GM21390 (cell line): ENCODE data around the gene THAP7.

ENCODE experiments used
- ATAC-seq: cut with Tn5 transposase; IDR thresholded peaks from one replicate; pipeline ENCODE4 v1.9.1; 2021; ENCODE audit not compliant: unreplicated experiment

Gene THAP7

DNA sequence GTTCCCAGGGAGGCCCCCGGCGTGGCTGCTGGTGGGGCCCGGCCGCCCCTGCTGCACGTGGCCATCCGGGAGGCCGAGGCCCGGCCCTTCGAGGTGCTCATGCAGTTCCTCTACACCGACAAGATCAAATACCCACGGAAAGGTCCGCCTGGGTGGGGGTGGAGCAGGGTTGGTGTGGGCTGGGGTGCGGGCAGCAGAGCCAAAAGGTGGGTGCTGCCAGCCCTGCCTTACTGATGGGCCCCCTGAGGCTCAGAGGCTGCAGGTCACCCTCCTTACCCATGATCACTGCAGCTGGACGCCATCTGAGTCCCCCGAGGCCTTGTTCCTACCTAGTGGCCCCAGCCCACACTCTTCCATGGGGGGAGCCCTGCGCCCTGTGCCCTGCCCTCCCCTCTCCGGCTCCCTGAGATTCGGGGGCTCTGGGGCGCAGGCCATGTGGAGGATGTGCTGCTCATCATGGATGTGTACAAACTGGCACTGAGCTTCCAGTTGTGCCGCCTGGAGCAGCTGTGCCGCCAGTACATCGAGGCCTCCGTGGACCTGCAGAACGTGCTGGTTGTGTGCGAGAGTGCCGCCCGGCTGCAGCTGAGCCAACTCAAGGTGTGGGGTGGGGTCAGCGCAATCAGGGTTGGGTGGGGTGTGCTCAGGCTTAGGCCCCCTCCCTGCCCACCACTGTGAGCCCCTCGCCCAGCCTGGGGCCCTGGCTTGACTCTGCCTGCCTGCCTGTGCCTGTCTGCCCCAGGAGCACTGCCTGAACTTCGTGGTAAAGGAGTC is 7.6 kb downstream of the THAP7 start:
- no peak for ATAC-seq

DNA sequence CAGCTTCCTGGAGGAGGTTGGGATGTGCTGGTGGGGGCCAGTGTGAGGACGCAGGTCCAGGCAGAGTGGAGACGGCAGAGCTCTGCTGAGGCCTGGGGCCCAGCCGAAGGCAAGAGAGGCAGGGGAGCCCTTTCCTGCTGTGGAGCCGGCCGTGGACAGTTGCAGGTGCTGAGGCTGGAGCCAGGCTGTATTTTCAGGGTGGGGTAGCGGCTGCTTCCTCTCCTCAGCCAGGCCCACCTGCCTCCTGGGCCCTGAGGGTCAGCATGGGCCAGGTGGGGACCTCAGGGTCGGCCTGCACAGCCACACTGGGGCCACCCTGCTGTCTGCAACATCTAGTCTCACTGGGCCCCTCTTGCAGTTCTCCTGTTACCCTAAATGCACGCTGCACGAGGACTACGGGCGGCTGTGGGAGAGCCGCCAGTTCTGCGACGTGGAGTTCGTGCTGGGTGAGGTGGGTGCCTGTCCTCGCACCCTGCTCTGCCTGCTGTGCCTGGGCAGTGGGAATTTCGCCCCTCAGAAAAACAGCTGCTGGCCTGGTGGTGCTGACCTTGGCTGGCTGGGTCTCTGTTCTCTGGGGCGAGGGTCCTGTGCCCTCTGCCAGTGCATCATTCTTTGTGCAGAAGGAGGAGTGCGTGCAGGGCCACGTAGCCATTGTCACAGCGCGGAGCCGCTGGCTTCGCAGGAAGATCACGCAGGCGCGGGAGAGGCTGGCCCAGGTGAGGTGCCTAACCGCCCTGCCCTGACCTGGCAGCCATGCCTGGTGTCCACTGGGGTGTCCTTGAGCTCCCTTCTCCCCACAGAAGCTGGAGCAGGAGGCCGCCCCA is 8.4 kb downstream of the THAP7 start:
- no peak for ATAC-seq

DNA sequence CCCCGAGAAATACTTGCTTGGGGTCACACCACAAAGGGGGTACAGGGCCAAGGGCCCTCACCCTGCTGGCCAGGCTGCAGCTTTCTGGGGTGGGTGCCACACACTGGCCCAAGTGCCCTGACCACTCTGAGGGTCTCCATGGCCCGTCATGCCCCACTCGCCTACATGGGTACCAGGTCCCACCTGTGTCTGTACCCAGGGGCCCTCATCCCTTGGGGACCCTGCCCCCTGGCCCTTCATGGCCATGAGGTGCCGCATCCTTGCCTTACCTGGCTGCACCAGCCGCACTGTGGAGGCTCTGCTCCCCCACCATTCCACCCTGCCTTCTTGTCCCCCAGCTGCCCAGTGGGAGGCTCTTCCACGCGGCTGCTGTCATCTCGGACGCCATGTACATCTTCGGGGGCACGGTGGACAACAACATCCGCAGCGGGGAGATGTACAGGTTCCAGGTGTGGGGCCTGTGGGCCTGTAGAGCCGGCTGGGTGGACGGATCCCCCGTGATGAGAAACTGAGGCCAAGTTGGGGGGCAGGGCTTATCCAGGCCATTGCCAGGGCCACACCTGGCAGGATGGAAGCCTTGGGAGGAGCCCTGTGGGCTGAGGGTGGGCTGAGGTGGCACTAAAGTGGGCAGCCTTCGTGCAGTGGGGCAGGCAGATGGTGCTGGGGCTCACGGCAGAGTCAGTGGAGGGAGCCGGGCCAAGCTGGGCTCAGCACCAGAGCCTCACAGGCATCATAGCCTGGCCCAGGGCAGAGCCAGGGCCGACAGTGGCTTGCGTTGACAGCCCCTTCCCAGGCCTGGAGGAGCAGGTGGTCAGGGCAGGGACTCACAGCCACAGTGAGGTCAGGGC is 9.2 kb downstream of the THAP7 start:
- no peak for ATAC-seq

DNA sequence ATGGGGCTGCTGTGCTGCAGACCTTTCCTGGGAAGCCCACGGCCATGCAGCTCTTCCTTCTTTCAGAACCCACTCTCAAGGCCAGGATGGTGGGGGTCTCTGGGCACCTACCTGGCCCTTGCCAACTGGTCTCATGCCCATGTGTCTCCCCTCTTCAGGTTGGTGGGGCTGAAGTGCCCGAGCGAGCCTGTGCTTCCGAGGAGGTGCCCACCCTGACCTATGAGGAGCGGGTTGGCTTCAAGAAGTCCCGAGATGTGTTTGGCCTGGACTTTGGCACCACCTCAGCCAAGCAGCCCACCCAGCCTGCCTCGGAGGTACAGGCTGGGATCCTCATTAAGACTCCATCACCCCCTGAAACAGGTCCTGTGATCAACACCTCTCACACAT is 9.9 kb downstream of the THAP7 start:
- ATAC-seq: no peak

DNA sequence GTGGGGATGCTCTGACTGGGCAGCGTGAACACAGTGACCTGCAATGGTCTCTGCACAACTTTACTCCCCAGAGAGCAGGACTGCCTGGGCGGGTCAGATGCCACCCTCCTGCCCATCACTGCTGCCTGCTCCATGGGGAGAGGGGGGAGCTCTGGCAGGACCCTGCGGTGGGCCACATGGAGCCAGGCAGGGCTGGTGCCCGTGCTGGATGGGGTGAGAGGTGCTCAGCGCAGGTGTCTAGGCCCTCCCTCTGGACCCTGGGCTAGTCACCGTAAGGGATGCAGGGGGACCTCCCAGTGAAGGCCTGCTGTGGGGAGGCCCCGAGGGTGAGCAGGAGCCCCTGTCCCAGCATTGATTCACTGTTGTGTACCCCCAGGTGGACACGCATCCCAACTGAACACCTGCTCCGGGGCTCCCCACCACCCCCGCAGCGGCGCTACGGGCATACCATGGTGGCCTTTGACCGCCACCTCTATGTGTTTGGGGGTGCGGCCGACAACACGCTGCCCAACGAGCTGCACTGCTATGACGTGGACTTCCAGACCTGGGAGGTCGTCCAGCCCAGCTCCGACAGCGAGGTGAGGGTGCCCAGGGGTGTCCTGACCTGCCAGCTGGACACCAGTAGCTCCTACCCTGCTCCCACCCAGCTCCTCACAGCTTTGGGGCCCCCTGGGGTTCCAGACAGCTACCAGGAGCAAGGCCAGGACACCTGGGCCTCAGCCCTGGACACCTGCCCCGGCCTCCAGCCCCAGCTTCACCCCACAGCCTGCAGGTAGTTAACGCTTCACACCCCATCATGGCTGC is 10.5 kb downstream of the THAP7 start:
- no peak for ATAC-seq

DNA sequence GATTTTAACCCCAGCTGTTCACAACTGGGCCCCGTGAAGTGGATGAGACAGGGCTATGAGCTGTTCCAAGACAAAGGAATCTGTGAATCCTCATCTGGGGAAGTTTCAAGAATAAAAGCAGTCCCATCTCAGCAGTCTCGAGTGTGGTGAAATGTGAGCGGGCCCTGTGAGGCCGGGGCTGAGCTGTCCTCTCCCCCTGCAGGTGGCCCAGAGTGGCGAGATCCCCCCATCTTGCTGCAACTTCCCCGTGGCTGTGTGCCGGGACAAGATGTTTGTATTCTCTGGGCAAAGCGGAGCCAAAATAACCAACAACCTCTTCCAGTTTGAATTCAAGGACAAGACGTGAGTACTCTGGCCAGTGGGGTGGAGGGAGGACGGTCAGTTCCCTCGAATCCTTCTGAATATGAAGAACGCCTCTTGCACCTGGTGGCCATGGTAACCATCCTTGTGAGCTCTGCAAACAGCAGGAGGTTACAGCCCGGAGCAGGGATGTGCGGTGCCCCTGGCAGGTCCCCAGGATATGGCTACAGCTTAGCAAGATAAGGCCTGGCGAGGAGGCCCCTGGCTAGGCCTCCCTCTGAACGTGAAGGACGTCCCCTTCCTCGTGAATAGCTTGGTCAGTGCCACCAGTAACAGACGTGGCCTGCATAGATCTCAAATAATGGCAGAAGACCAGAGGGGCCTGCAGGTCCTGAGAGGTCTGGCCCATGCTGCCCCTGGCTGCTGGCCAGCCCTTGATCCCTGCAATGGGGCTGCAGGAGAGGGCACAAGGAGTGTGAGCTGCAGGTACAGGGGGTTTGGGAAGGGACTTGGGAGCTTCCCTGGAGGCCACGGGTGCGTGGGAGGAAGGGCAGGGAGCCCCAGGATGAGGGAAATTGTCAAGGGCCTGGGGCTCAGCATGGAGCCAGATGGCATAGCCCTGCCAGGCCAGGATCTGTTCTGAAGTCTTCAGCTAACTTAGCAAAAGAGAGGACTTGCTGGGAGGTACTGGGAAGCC is 11.4 kb downstream of the THAP7 start:
- no peak for ATAC-seq

DNA sequence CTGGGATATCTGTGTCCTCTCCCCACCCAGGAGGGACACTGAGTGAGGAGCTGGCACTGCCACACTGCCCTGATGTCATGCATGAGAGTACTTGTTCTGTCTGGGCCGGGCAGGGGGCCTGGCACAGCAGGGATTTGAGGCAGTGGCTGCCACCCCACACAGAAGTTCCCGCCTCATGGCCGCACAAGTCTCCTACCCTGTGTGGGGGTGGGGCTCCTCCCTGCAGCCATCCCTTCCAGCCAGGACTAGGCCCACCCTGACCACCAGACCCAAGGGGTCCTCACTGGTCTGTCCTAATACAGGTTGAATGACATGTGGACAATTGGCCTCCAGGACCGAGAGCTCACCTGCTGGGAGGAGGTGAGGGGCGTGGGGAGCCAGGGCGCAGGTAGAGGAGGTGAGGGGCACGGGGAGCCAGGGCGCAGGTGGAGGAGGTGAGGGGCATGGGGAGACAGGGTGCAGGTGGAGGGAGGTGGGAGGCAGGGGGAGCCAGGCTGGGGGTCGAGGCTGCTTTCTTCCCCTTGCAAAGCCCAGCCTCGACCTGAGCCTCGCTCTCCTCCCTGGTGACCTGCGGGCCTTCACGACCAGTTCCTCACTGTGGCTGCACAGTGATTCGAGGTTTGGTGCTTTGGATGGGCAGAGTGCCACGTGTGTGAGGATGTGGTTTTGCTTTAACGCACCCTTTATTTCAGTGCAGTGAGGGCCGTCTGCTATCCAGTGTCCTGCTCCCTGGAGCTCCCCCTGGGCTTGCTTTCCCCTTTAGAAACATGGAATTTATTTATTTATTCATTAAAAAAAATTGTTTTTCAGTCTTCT is 12.4 kb downstream of the THAP7 start:
- no peak for ATAC-seq

DNA sequence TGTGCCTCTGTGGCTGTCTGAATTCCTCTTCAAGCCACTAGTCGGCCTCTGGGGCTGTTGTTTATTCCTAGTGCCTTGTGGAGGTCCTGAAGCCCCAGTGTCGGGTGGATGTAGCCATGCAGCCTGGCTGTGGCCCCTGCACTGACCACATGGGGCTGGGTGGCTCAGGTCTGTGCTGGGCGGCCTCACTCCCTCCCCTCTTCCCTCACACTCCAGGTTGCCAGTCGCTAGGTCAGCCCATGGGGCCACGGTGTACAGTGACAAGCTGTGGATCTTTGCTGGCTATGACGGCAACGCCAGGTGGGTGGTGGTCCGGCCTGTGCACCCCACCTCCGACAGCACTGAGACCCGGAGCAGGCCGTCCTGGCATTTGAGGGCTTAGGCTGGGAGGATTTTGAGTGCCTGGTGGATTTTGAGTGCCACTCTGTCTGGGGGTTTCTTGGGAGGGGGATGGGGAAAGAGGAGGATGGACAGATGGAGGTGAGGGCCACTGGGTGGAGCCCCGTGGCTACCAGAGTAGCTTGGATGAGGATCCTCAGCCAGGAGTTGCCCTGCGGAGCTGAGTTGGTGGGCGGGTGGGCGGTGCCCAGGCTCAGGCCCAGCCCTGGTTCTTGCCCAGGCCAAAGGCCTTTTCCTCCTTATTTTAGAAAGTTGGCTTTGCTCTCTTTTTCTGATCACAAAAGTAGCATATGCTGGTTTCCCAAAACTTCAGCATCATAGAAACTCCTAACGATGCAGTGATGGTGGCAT is 13.2 kb downstream of the THAP7 start:
- ATAC-seq: no peak

DNA sequence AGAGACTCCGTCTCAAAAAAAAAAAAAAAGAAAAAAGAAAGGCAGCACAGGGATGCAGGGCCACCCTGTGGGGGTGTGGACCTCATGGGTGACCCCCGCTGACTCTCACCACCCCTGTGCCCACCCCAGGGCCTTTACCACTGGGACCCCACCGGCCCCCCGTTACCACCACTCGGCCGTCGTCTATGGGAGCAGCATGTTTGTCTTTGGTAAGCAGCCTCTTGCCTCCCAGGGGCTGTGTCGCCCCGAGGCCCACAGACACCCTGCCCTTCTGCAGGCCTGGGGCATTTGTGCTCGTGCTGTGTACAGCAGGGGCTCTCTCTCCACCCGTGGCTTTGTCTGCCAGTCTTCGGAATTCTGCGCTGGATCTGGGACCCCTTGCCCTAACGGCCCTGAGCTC is 14.5 kb downstream of the THAP7 start:
- ATAC-seq: no peak

DNA sequence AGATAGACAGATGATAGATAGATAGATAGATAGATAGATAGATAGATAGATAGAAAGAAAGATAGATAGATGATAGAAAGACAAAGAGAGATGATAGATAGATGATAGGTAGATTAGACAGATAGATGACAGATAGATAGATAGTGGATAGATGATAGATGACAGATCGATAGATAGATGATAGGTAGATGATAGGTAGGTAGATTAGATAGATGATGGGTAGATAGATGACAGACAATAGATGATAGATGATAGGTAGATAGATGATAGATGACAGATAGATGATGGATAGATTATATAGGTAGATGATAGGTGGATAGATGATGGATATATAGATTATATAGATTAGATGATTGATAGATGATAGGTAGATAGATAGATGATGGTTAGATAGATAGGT is 15.6 kb downstream of the THAP7 start:
- no peak for ATAC-seq

DNA sequence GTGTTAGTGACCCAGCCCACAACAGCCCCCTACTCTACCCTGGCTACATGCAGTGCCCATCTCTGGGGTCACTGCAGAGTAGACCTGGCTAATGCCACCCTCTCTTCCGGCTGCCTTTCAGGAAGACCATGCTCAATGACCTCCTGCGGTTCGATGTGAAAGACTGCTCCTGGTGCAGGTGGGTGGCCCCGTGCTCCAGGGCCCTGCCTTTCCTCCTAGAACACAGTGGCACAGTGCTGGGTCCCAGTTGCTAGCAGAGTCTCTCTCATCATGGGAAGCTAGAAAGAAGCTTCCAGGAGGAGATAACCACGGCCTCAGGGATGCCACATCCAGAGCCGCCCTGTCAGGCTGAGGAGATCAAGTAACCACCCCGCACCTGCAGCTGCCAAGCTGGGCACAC is 16.2 kb downstream of the THAP7 start:
- no peak for ATAC-seq

DNA sequence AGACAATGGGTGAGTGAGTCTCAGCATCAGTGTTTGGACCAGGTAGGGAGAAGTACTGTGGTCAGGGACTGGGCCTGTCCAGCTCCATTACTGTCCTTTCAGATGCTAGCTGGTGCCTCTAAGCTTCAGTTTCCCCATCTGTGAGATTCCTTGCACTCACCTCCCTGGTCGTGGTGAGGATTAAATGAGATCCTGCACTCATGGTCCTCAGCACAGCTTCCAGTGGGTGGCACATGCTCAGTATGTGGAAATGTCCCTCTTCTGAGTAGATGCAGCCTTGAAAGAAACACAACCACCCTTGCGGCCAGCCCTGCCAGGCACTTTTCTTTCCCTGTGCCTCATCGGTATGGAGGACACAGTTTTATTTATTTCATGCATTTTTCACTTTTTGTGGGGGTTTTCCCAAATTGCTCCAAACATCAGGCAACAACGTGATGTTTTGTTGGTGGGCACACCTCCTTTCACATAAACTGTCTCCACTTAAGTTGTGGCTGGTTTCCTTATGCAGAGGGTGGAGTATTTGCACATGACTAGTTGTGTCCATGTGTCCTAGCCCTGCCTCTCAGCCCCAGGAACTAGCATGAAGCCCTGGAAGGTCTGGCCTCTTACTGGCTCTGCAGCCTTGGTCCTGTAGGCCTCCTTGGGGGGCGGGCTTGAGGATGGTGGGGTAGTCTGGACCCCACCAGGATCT is 18.7 kb downstream of the THAP7 start:
- ATAC-seq: no peak

DNA sequence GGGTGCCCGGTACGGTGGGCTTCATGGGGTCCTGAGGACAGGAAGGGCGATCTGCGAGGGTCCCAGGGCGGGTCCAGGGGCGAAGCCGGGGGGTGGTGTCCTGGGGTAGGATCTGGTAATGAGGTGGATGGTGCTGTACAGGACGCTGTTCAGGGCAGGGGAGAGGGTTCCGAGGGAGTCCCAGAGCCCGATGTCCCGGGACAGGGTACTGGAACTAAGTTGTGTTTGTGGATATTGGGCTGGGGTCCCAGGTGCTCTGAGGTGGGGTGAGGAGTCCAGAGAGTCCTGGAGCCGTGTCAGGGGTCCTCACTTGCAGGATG is 19.4 kb downstream of the THAP7 start:
- no peak for ATAC-seq

DNA sequence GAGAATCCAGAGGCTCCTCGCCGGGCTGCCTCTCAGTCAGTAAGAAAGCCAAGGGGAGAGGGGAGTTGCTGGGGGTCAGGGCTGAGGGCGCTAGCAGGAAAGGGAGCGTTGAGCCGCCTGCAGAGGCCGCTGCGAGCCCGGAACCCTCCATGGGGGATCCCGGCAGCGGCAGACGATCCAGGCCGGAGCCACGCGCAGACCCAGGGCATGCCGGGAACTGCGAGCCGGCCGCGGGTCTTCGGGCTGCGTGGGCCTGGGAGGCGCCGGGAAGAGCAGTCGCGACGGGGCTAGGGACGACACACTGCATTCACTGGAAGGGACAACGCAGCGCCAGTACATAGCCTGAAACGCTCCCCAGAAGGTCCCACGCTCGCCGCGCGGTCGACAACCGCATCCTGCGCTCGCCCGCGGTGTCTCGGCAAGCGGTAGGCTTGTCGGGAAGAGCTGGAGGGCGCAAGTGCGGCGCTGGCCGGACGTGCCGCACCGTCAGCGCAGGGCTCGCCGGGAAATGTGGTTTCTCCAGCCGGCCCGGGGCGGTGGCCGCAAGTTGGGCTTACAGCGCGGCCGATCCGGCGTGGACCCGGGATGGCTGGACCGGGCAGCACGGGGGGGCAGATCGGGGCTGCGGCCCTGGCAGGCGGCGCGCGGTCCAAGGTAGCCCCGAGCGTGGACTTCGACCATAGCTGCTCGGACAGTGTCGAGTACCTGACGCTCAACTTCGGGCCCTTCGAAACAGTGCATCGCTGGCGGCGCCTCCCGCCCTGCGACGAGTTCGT is 19.9 kb downstream of the THAP7 start, which contains the start of gene LZTR1:
Gene LZTR1 (plus strand): TSS at position 511 of the 776 bp plus-strand sequence. CDS start 75 bp downstream, at position 586.
- ATAC-seq: peak; percentile 83

DNA sequence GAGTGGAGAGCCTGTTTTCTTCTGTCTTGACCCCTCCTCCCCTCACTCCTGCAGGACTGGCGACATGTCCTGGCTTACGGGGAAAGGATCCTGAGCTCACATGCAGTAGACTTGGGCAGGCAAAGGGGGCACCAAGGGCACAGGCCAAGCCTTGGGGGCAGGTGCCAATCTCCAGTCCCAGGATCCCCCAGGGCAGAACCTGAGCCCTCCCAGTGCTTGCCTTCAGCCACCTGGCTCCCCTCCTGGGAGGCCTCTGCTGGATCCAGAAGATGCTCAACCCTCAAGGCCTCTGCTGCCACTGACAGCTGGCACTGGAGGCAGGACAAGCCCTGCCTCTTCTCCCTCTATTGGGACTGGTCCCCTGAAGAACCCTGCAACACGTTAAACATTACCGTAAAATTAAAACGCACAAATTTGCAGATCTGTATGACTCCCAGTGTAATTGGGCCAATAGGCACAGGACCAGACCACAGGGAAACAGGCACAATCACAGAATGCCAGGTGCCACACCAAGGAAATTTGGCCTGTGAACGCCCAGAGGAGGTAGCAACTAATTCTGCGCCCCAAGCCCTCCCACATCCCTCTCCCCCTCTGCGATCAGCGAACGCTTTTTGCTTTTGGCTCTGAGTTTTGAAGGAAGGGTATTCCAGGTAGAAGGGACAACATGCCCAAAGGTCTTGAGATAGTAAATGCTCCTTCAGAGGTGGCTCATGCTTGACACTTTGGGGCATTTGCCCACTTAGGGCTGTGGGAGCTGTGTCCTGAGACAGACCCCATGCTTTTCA is 20.8 kb downstream of the THAP7 start:
- ATAC-seq: no peak

DNA sequence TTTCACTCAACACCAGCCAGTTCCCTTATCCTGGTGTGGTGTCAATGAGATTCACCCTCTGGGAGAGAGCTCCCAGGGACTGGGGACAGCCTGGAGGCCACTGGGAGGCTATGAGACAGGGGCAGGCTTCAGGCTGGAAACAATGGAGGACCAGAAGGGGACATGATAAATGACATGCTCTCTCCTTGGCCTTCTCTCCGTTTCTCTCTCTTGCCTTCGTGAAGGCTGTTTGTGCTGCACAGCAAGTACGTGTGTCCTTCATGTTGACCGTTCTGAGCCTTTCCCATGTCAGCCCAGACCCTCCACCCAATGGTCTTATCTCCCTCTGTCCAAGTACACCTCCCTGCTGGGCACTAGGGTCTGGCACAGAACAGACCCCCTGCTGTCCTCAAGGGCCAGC is 21.4 kb downstream of the THAP7 start:
- ATAC-seq: no peak
